GM18873 (cell line): ENCODE results near the gene CHCHD3.

Experiments
- ATAC-seq: cut with Tn5 transposase; IDR thresholded peaks from one replicate; pipeline ENCODE4 v1.9.1; 2021; ENCODE audit warnings: mild to moderate bottlenecking, moderate library complexity, moderate number of reproducible peaks; ENCODE audit not compliant: unreplicated experiment, low FRiP score

CHCHD3 gene

DNA sequence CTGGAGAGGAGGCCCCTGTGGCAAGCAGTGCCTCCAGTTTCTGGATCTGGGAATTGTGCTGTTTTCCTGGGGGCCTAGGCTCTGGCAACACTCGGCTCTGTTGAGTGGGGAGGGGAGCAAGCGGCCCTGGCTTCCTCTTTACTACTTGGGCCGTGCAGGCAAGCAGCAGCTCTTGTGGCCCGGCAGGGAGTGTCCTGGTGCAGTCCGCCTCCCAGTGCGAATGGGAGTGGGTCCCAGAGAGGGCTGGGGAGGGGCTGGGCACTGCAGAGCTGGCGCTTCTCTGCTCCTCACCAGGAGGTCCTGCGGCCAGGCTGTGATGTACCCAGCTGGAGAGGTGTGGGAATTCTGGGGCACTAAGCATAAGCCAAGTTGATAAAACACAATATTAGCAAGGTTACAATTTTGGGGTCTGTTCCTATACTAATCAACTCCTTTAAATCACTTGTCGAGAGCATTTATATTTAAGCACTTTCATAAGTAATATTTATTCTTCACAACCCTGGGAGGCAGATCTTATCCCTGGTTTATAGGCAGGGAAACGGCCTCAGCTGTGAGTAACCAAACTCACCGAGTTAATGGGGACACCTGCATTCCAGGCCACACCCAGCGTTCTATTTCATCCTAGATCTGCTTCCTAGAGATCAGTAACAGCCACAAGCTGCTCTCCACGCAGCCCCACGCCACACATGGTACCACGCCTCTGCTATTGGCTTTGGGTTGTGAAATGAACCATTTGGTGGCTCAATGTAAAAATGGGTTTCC is 322.2 kb downstream of the CHCHD3 start:
- ATAC-seq = no peak

GRCh38 chr7:132758986-132759385 is 322.9 kb downstream of the CHCHD3 start:
- ATAC-seq = no peak

DNA sequence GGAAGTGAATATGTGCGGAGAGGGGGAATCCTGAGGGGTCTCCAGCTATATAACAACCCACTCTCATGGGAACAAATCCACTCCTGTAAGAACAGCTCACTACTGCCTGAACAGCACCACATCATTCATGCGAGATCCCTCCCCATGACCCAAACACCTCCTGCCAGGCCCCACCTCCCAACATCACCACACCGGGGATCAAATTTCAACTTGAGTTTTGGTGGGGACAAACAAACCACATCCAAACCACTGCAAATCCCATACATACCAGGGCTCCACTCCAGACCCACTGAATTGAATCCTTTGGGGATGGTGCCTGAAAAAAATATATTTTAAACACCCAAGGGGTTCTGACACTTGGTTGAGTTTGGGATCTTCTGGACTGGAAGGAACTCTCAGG is 324.1 kb downstream of the CHCHD3 start:
- no peak for ATAC-seq

DNA sequence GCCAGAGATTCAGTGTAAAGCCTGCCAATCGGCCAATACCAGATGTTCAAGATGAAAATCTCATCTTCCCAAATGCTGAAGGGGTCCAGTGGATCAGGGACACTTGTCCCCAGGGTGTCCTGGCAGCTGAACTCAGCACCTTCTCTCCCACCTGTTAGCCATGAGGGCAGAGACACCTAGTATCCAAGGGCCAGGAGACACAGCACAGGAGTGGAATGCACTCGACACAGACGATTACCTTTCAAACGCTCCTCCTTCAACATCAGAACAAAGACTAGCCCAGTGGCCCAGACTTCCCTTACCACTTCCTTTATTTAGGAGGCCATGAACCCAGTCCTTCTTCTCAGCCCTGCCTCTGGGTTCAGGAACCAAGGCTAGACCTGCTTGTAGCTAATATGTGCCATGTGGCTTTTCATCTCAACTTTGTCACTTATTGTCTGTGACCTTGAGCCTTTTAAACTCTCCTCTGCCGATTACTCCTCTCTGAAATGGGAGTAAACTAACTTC is 325.4 kb downstream of the CHCHD3 start:
- ATAC-seq = no peak

DNA sequence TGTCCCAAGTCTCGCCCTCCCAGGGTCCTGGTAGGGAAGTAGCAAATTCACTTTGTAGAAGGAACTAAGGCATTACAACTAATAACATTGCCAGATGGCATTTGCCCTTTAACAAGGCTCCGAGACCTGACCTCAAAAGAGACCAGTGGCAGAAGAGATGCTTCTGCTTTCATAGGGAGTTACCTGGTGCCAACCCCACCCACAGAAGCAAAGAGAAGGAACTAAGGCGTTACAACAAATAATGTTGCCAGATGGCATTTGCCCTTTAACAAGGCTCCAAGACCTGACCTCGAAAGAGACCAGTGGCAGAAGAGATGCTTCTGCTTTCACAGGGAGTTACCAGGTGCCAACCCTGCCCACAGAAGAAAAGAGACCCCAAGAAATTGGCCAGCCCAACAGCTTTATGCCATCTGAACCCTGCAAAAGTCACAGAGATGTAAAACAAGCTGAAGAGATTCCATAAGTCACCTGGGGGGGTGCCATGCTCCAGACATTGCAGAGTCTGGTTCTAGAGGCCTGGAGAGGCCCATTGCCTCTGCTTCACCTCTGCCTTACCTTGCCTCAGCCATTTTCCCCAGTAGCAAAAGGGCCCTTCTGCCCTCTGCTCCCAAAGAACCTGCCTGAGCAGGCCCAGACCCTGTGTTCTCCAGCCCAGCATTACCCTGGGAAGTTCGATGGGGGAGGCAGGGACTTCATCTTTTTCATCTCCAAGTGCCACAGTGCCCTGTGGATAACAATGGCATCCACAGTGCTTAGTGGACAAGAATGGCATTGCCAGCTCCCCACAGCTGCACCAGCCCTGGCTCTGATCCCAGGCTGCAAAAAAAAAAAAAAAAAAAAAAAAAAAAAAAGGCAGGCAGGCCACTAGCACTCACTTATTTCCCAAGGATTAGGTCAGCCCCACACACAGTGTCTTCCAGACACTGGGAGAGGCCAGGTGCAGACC is 326.1 kb downstream of the CHCHD3 start:
- no peak for ATAC-seq

GRCh38 chr7:132752431-132752830 is 329.5 kb downstream of the CHCHD3 start:
- no peak for ATAC-seq

DNA sequence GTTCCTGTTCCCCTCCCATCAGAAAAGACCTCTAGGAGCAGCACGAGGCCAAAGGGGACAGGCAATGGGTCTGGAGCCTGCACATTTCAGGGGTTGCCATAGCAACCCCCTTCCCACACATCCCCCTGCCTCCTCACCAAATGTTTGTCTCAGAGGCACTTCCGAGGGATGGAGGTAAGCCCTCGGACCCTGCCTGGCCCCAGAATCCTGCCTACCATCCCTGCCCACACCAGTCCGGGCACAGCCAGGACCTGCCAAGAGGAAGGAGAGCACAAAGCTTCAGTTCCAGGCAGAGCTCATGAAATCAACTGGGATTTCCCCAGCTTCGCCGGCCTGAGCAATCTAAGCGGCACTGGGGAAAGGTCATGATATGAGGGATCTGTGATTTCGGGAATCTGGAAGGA is 330.6 kb downstream of the CHCHD3 start:
- ATAC-seq = no peak

DNA sequence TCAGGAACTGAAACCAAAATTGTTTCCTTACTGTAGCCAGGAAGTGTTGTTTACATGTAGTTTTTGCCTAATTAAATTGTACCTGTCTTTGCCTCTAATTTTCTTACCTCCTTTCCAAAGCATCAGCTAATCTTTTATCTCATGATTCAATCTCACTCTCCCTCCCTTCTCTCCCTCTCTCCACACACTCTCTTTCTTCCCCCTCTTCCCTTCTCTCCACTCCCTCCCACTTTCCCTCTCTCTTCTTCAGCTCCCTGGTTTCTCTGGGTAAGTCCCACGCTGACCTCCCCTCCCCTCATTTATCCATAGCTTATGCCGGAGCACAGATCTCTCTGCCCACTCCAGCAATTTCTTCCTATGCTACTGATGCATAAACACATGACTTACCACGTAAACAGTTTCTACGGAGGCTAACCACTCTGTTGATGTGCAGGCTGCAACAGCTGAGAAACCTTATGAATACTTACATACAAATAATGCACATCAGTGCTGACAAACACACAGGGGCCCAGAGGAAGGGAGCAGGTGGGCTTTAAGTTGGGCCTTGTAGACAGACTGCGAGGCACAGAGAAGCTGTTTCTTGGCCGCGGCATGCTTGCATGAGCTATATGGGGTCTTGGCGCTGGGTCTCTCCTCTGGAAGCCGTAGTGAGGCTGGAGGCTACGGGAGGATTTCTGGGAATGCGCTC is 331.2 kb downstream of the CHCHD3 start:
- no peak for ATAC-seq

GRCh38 chr7:132750096-132750495 is 331.8 kb downstream of the CHCHD3 start:
- no peak for ATAC-seq

- ATAC-seq = no peak
Observed at GRCh38 chr7:132745510-132745909, 336.4 kb downstream of the CHCHD3 start.

GRCh38 chr7:132743974-132744373 is 337.9 kb downstream of the CHCHD3 start:
- no peak for ATAC-seq

GRCh38 chr7:132742189-132742612 is 339.7 kb downstream of the CHCHD3 start:
- ATAC-seq = no peak

DNA sequence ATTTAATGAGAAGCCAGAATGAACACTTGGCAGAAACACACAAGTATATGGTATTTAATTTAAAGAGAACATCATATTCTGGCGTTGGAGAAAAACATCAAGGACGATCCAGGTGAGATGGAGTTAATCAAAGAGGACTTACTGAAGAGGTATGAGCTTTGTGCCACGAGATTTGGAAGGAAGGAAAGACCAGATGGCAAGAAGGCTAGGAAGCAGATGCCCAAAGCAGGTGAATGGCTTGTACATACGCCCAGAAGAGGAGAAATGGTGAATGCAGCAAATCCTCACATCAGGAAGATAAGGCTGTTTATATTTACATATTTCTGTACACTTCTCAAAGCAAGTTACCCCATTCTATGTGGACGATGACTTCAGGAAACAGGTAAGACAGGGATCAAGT is 341.7 kb downstream of the CHCHD3 start:
- ATAC-seq = no peak

DNA sequence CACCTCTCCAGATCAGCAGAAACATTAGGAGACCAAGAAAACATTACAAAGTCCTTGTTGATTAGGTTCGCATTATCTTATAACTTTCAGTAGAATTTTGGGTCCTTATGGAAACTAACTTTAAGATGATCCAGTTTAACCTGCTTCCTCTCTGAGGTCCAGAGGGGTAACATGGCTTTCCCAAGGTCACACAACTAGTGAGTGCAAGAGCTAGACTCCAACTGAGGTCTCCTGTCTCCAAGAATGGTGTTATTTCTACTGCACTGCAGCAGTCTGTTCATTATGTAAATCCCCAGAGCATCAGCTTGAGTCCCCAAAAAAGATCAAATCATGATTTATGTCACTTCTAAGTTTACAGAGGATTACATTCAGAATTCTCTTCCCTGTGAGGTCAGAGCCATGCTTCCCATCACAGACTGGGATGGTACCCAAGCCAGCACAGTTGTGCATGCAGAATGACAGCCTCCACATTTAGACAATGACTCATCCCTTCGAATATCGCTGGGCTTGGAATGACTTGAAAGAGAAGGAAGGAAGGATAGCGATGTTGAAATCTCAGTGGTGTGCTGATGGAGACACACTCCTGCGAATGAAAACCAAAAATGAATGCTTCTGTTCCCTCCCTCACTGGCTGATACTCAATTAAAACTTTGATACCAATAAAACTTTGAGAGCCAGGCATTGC is 342.5 kb downstream of the CHCHD3 start:
- no peak for ATAC-seq

GRCh38 chr7:132738254-132738653 is 343.6 kb downstream of the CHCHD3 start:
- ATAC-seq = no peak

DNA sequence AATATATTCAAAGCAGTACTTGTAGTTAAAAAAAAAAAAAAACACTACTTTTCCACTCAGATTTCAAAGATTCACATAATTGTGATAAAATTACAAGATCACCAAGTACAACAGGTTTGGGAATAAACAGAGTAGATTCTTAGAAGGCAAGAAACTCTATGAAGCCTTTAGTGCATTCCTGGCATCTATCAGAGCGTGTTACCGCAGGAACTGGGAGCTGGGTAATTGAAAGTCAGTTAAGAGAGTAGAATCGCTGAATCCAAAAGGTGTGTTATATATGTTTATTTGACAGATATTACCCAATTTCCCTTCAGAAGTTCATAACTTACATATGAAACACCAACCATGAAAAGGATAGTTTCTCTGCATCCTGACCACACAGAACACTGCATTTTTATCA is 346.4 kb downstream of the CHCHD3 start:
- no peak for ATAC-seq
